CD14-positive monocyte (primary cell): ENCODE results near the gene A4GALT. TPM values are rescaled to one million over a fixed set of nuclear protein-coding genes. Genes with fewer than 3 reads are reported as not detected.

Experiments
- DNase-seq, 3 donors: peaks; one replicate each; pipeline ENCODE4 v3.0.0-alpha.2; 2011 to 2022
- H2AFZ ChIP-seq: 2 replicates; pipeline ENCODE4 v1.6.0; 2012; ENCODE audit warnings: mild to moderate bottlenecking, low read depth, low read length, inconsistent platforms; ENCODE audit not compliant: insufficient read depth, poor library complexity, severe bottlenecking
- H3K27ac ChIP-seq, 2 donors: 1 replicate in 1 of 2; 2 replicates in 1 of 2; pipeline ENCODE4 v1.5.1; 2012 to 2013; ENCODE audit warnings: low read length in 2 of 2, control low read depth in 1 of 2, inconsistent platforms in 1 of 2, low read depth in 1 of 2, mild to moderate bottlenecking in 1 of 2
- H3K27me3 ChIP-seq, 2 donors: one replicate each; pipeline versions ENCODE4 v1.6.0 to v1.6.1; 2011 to 2013; ENCODE audit warnings: low read length in 2 of 2; ENCODE audit not compliant: control insufficient read depth in 2 of 2, insufficient read depth in 2 of 2
- H3K36me3 ChIP-seq, 2 donors: replicated peaks in 1 of 2; 1 replicate in 1 of 2; 2 replicates in 1 of 2; pipeline versions ENCODE4 v1.5.1 to v1.6.1; 2012 to 2013; ENCODE audit warnings: low read length in 2 of 2, control low read depth in 1 of 2, inconsistent platforms in 1 of 2, mild to moderate bottlenecking in 1 of 2; ENCODE audit not compliant: insufficient read depth in 2 of 2, control insufficient read depth in 1 of 2
- H3K4me1 ChIP-seq, 2 donors: 1 replicate in 1 of 2; 2 replicates in 1 of 2; pipeline versions ENCODE4 v1.5.1 to v1.6.1; 2012 to 2013; ENCODE audit warnings: low read length in 2 of 2, control low read depth in 1 of 2, inconsistent platforms in 1 of 2, mild to moderate bottlenecking in 1 of 2, moderate library complexity in 1 of 2; ENCODE audit not compliant: insufficient read depth in 2 of 2, control insufficient read depth in 1 of 2
- H3K4me2 ChIP-seq: replicated peaks from 2 replicates; pipeline ENCODE3; 2012; ENCODE audit warnings: low read length, moderate library complexity, mild to moderate bottlenecking; ENCODE audit not compliant: poor library complexity, severe bottlenecking; ENCODE audit errors: extremely low read depth
- H3K4me3 ChIP-seq, 3 experiments: fragments of 200-600 bp in 1 of 3; sonication (generic) in 1 of 3; replicated peaks in 1 of 3; 1 replicate in 2 of 3; 2 replicates in 1 of 3; pipeline ENCODE4 v1.5.1; 2011 to 2013; ENCODE audit warnings: low read length in 3 of 3, mild to moderate bottlenecking in 3 of 3, control low read depth in 2 of 3, low read depth in 2 of 3, inconsistent platforms in 1 of 3, moderate library complexity in 1 of 3
- H3K79me2 ChIP-seq: 2 replicates; pipeline ENCODE4 v1.6.0; 2012; ENCODE audit warnings: mild to moderate bottlenecking, control low read depth, inconsistent platforms, low read length, moderate library complexity; ENCODE audit not compliant: insufficient read depth
- H3K9ac ChIP-seq: 2 replicates; pipeline ENCODE4 v1.6.0; 2017; ENCODE audit warnings: low read length, mild to moderate bottlenecking; ENCODE audit not compliant: insufficient read depth, poor library complexity, severe bottlenecking
- H3K9me3 ChIP-seq, 2 donors: replicated peaks in 1 of 2; 1 replicate in 1 of 2; 2 replicates in 1 of 2; pipeline versions ENCODE4 v1.5.1 to v1.6.1; 2012 to 2013; ENCODE audit warnings: low read length in 2 of 2, control low read depth in 1 of 2; ENCODE audit not compliant: control insufficient read depth in 1 of 2, insufficient read depth in 1 of 2
- H4K20me1 ChIP-seq: 2 replicates; pipeline ENCODE4 v1.6.0; 2012; ENCODE audit warnings: mild to moderate bottlenecking, low read length, control low read depth, moderate library complexity; ENCODE audit not compliant: insufficient read depth
- H3K27ac Mint-ChIP-seq, 7 donors: one replicate each; pipeline ENCODE4 v1.8.0; 2020; ENCODE audit warnings: mild to moderate bottlenecking in 7 of 7, mixed read lengths in 7 of 7, moderate library complexity in 6 of 7, inconsistent platforms in 2 of 7
- H3K27me3 Mint-ChIP-seq, 3 donors: one replicate each; pipeline ENCODE4 v1.8.0; 2021 to 2022; ENCODE audit warnings: low read depth in 3 of 3, mild to moderate bottlenecking in 3 of 3, mixed read lengths in 3 of 3, moderate library complexity in 3 of 3, inconsistent platforms in 1 of 3
- H3K36me3 Mint-ChIP-seq, 2 donors: one replicate each; pipeline ENCODE4 v1.8.0; 2020; ENCODE audit warnings: mixed read lengths in 2 of 2, inconsistent platforms in 1 of 2, mild to moderate bottlenecking in 1 of 2
- H3K4me1 Mint-ChIP-seq: one replicate; pipeline ENCODE4 v1.8.0; 2020; ENCODE audit warnings: mild to moderate bottlenecking, mixed read lengths
- H3K4me3 Mint-ChIP-seq, 2 donors: one replicate each; pipeline ENCODE4 v1.8.0; 2020; ENCODE audit warnings: mild to moderate bottlenecking in 2 of 2, mixed read lengths in 2 of 2, moderate library complexity in 1 of 2
- H3K9me3 Mint-ChIP-seq, 7 donors: one replicate each; pipeline ENCODE4 v1.8.0; 2020 to 2022; ENCODE audit warnings: mixed read lengths in 7 of 7, mild to moderate bottlenecking in 6 of 7, moderate library complexity in 6 of 7, inconsistent platforms in 2 of 7
- CTCF ChIP-seq: fragments of 200-600 bp; IDR thresholded peaks from one replicate; pipeline ENCODE4 v1.8.0; 2022; ENCODE audit warnings: antibody characterized with exemption, mild to moderate bottlenecking
- WGBS: methylation state at CpG from one replicate; pipeline ENCODE4 v1.1.5; 2013; ENCODE audit warnings: missing lambda C conversion rate; ENCODE audit not compliant: insufficient coverage; 5-methylcytosine and 5-hydroxymethylcytosine counted together
- intact Hi-C, 2 donors: fragments of 100-400 bp; cut with micrococcal nuclease; formaldehyde crosslinking; loops; one replicate each; pipeline versions ENCODE4 v1.15.0 to v1.15.1; 2023
- polyA plus RNA-seq, 3 donors: library from polyadenylated mRNA; depleted of rRNA in 1 of 3; unstranded in 2 of 3; stranded (reverse) in 1 of 3; fragments of 300-500 nt in 2 of 3; fragments of >200 nt in 1 of 3; fragmentation: Illumina TruSeq in 2 of 3; gene quantifications; 1 replicate in 2 of 3; 2 replicates in 1 of 3; pipeline ENCODE4 v1.2.3, GENCODE V29; 2012 to 2021

A4GALT gene
- polyA plus RNA-seq, 3 donors, result not detected

- Histone ChIP-seq H3K79me2 (no peaks in the 10 kb centered on the region), H3K9ac (no peak overlapping the region), H3K4me2 (no peak overlapping the region), H3K27ac (no peak overlapping the region), H2AFZ (no peak overlapping the region), H3K4me3 (no peak overlapping the region), H3K9me3 (no peaks in the 10 kb centered on the region), H3K36me3 (no peaks in the 10 kb centered on the region), H3K27me3 (no peaks in the 10 kb centered on the region), H3K4me1 (peaks cover 5 to 7% of the 10 kb centered on the region in 2 donors), H4K20me1 (no peaks in the 10 kb centered on the region)
- intact Hi-C loops, result no loop called here
- Mint-ChIP-seq H3K27ac (peak overlapping the region in 1 of 7 donors; percentile 2), H3K9me3 (no peaks in the 10 kb centered on the region), H3K4me1 (peaks cover 14% of the 10 kb centered on the region), H3K27me3 (peaks cover 2 to 3% (median 2%) of the 10 kb centered on the region in 3 donors), H3K36me3 (no peaks in the 10 kb centered on the region), H3K4me3 (no peak overlapping the region)
- no peak for TF ChIP-seq CTCF
- 77% methylated on average over 7 of the region's 11 CpGs for WGBS
- DNase-seq, result no peak
These were observed 44.3 kb upstream of the A4GALT start for GRCh38 chr22:42764895-42765363.

GRCh38 chr22:42763965-42764480 is 43.4 kb upstream of the A4GALT start:
- no peak for DNase-seq
- Histone ChIP-seq H3K9me3 (no peaks in the 10 kb centered on the region), H3K27ac (no peak overlapping the region), H4K20me1 (no peaks in the 10 kb centered on the region), H3K27me3 (no peaks in the 10 kb centered on the region), H3K4me2 (no peak overlapping the region), H3K36me3 (no peaks in the 10 kb centered on the region), H3K79me2 (no peaks in the 10 kb centered on the region), H2AFZ (no peak overlapping the region), H3K4me3 (no peak overlapping the region), H3K9ac (no peak overlapping the region), H3K4me1 (no peaks in the 10 kb centered on the region)
- 98% methylated on average over 8 of the region's 13 CpGs for WGBS
- no peak for TF ChIP-seq CTCF
- H3K4me1 Mint-ChIP-seq, result peaks cover 13% of the 10 kb centered on the region
- H3K27ac Mint-ChIP-seq, result no peak overlapping the region
- no peaks in the 10 kb centered on the region for H3K9me3 Mint-ChIP-seq
- intact Hi-C loops, result no loop called here
- H3K27me3 Mint-ChIP-seq, result peaks cover 0 to 5% (median 3%) of the 10 kb centered on the region in 3 donors
- H3K36me3 Mint-ChIP-seq, result no peaks in the 10 kb centered on the region
- no peak overlapping the region for H3K4me3 Mint-ChIP-seq
